Measurements from ENCODE around the gene LMNTD2. TPM values are rescaled to one million over a fixed set of nuclear protein-coding genes. Genes with fewer than 3 reads are reported as not detected.

The LMNTD2 gene
- total and polyA plus RNA-seq, 5 experiments from 2014 or later, result 0.96 to 7.2 (median 1.9) TPM

DNA sequence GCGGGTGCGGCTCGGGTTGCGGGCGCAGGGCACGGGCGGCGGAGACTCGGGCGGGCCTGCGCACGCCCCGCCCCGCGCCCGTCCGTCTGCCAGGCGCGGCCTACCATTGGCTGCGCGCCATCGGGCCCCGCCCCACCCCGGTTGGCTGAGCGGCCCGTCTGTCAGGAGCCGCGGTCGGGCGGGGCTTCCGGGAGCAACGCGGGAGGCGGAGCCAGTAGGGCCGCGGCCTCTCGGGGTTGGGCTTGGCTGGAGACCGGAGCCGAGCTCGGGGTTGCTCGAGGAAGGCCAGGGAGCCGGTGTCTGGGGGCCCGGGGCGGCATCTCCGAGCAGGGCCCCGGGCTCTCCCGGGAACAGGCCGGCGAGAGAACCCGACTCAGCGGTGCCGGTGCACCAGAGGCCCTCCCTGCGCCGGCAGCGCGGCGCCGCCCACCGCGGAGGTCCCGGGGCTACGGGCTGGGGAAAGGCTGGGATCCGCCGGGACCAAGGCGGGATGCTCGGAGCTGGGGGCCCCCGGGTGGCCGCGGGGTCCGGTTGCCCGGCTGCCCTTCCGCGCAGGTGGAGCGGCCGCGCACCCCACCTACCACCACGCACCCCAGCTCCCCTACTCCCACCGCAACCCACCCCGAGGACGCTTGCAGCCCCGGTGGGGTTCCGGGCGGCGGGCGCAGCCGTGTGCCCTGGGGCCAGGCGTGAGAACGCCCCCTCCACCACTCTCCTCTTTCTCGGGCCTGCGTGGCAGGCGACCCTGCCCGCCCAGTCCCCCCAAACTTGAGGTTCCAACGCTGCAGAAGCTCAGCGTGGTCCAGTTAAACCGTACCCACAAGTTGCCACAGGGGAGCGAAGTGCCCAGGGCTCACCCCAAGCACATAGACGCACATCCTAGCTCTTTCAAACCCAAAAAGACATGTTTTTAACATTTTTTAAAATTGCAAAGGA, 24.8 kb downstream of the LMNTD2 start, which contains the start of gene HRAS:
TSS of gene HRAS (minus strand) at position 58 of the 936 bp plus-strand sequence.
- no peaks in the 10 kb centered on the region for H3K9me3 Mint-ChIP-seq
- peak; percentile 90 to 98 (median 96) for DNase-seq
- H3K27me3 Mint-ChIP-seq, result no peaks in the 10 kb centered on the region
- peaks cover 0 to 10% (median 0%) of the 10 kb centered on the region in 3 donors for H3K36me3 Mint-ChIP-seq
- peaks cover 2 to 25% (median 18%) of the 10 kb centered on the region in 4 donors for H3K4me1 Mint-ChIP-seq
- peak within 1 kb of the TSS; percentile 85 to 97 (median 96) for H3K4me3 Mint-ChIP-seq
- peak; percentile 72 to 79 for ATAC-seq
- H3K27ac Mint-ChIP-seq, result peak within 1 kb of the TSS; percentile 89 to 99 (median 98)
- POLR2A ChIA-PET, result interaction anchor here (0.6 to 5.5 kb wide), 34 partner anchors 10 to 329 kb away, joined by 3 to 42 read pairs (median 4); partner anchors contain the start of genes BET1L, DEAF1, PHRF1 and PNPLA2

- H3K27ac Mint-ChIP-seq, result no peak overlapping the region
- peaks cover 0 to 12% (median 0%) of the 10 kb centered on the region in 3 donors for H3K36me3 Mint-ChIP-seq
- POLR2A ChIA-PET, result interaction anchor here (0.8 to 5.5 kb wide), 15 partner anchors 9 to 328 kb away, joined by 3 to 42 read pairs (median 4); partner anchors contain the start of genes BET1L, PNPLA2, RIC8A and RNH1
- ATAC-seq, result peak; percentile 16 to 20
- H3K27me3 Mint-ChIP-seq, result no peaks in the 10 kb centered on the region
- DNase-seq, result peak in 1 of 10 donors; percentile 60
- peak overlapping the region in 1 of 10 donors; percentile 85 for H3K4me3 Mint-ChIP-seq
- H3K4me1 Mint-ChIP-seq, result peaks cover 2 to 25% (median 18%) of the 10 kb centered on the region in 4 donors
- H3K9me3 Mint-ChIP-seq, result no peaks in the 10 kb centered on the region
These were observed 25.4 kb downstream of the LMNTD2 start for GRCh38 chr11:535210-535518.

GRCh38 chr11:534396-535209, 25.9 kb downstream of the LMNTD2 start:
- Mint-ChIP-seq H3K4me3 (peak overlapping the region; percentile 50 to 88 (median 73)), H3K4me1 (peaks cover 2 to 25% (median 18%) of the 10 kb centered on the region in 4 donors), H3K27ac (peak overlapping the region in 3 of 10 donors; percentile 52 to 83 (median 79))

GRCh38 chr11:533586-534395, 26.7 kb downstream of the LMNTD2 start:
- Mint-ChIP-seq H3K4me3 (peak overlapping the region in 8 of 10 donors; percentile 16 to 88 (median 64)), H3K9me3 (no peaks in the 10 kb centered on the region), H3K36me3 (peaks cover 0 to 13% (median 0%) of the 10 kb centered on the region in 3 donors), H3K27ac (peak overlapping the region in 2 of 10 donors; percentile 20 to 49), H3K4me1 (peaks cover 2 to 23% (median 18%) of the 10 kb centered on the region in 4 donors), H3K27me3 (no peaks in the 10 kb centered on the region)
- DNase-seq, result no peak
- POLR2A ChIA-PET, result interaction anchor here (1.1 to 5.5 kb wide), 5 partner anchors 15 to 327 kb away, joined by 3 to 42 read pairs (median 7); partner anchors contain the start of genes BET1L, PTDSS2, RIC8A and RNH1
- ATAC-seq, result no peak

More at GRCh38 chr11:534396-535209, 25.9 kb downstream of the LMNTD2 start:
- POLR2A ChIA-PET, result interaction anchor here (1.1 to 5.5 kb wide), 6 partner anchors 16 to 327 kb away, joined by 3 to 42 read pairs (median 6); partner anchors contain the start of genes BET1L, PNPLA2, PTDSS2 and RIC8A
- Mint-ChIP-seq H3K36me3 (peaks cover 0 to 13% (median 0%) of the 10 kb centered on the region in 3 donors), H3K27me3 (no peaks in the 10 kb centered on the region), H3K9me3 (no peaks in the 10 kb centered on the region)
- ATAC-seq, result peak; percentile 0 to 6
- peak in 4 of 10 donors; percentile 28 to 40 (median 34) for DNase-seq

DNA sequence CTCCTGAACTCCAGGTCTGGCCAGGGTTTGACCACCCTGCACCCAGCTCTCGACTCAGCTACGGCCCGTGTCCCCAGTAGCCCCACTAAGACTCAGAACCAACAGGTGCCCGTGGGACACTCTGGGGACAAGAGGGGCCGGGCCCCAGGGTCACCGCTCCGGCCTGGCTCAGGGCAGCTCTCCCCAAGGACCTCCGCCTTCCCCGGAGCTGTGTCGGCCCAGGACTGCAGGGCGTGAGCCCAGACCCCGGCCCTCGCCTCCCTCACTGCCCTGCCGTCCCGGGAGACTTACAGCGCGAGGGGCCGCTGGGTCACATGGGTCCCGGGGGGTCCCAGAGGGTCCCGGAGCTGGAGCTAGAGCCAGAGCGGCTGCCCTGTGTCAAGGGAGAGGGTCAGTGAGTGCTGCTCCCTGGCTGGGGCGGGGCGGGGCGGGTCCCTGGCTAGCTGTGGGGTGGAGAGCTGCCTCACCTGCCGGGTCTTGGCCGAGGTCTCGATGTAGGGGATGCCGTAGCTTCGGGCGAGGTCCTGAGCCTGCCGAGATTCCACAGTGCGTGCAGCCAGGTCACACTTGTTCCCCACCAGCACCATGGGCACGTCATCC, 27.5 kb downstream of the LMNTD2 start:
- POLR2A ChIA-PET, result interaction anchor here (0.9 to 5.5 kb wide), 3 partner anchors 14 to 79 kb away, joined by 3 to 42 read pairs (median 7); partner anchors contain the start of gene RNH1
- peaks cover 2 to 17% (median 14%) of the 10 kb centered on the region in 4 donors for H3K4me1 Mint-ChIP-seq
- H3K4me3 Mint-ChIP-seq, result peak overlapping the region in 3 of 10 donors; percentile 10 to 63 (median 30)
- peaks cover 0 to 13% (median 0%) of the 10 kb centered on the region in 3 donors for H3K36me3 Mint-ChIP-seq
- ATAC-seq (no peak), DNase-seq (no peak)
- no peaks in the 10 kb centered on the region for H3K9me3 Mint-ChIP-seq
- H3K27me3 Mint-ChIP-seq, result no peaks in the 10 kb centered on the region
- H3K27ac Mint-ChIP-seq, result no peak overlapping the region

DNA sequence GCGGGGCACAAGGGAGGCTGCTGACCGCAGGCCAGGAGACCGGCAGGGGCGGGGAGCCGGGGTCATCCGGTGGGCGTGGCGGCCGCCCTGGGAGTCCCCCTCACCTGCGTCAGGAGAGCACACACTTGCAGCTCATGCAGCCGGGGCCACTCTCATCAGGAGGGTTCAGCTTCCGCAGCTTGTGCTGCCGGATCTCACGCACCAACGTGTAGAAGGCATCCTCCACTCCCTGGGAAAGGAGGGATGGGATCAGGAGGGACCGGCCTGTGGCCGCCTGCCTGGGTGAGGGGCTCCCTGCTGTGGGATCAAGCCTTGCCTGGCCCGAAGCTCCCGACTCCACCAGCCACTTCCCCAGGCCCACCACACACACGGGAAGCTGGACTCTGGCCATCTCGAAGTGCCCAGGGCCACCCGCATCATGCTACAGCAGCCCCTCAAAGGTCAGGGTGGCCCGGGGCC, 28.0 kb downstream of the LMNTD2 start:
- no peak overlapping the region for H3K4me3 Mint-ChIP-seq
- POLR2A ChIA-PET, result interaction anchor here (0.9 to 5.5 kb wide), 2 partner anchors 27 to 80 kb away, joined by 3 to 42 read pairs; partner anchors contain the start of gene RNH1
- H3K27me3 Mint-ChIP-seq, result no peaks in the 10 kb centered on the region
- ATAC-seq, result no peak
- H3K4me1 Mint-ChIP-seq, result peaks cover 2 to 13% (median 9%) of the 10 kb centered on the region in 4 donors
- DNase-seq, result no peak
- H3K36me3 Mint-ChIP-seq, result peaks cover 0 to 13% (median 0%) of the 10 kb centered on the region in 3 donors
- H3K9me3 Mint-ChIP-seq, result no peaks in the 10 kb centered on the region
- no peak overlapping the region for H3K27ac Mint-ChIP-seq

DNA sequence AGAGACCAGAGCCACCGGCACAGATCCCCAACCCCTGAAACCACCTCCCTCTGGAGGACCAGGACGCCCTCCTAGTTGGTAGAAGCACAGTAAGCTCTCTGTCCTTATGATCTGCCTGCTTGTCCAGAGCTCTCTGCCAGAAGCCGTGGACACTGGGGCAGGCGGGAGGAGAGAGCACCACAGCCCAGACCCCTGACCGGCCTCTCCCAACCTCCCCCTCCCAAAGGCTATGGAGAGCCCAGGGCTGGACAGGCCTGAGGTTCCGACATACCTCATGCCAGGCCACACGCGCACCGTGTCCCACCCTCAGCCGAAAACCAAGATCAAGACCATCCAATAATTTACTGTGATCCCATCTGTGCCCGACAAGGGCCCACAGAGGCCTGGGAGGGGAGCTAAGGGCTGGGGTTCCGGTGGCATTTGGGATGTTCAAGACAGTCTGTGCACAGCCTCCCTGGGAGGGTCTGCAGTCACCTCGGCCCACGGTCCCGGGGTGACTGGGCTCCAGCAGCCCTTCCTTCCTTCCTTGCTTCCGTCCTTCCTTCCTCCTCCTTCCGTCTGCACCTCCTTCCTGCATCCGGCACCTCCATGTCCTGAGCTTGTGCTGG, 28.5 kb downstream of the LMNTD2 start:
- POLR2A ChIA-PET, result interaction anchor here (5.5 kb wide), 1 partner anchor 26 kb away, joined by 42 read pairs; the partner anchor contains the start of gene RNH1
- H3K9me3 Mint-ChIP-seq, result no peaks in the 10 kb centered on the region

GRCh38 chr11:530960-531831, 29.3 kb downstream of the LMNTD2 start:
- H3K27me3 Mint-ChIP-seq, result no peaks in the 10 kb centered on the region
- DNase-seq (no peak), ATAC-seq (no peak)
- peaks cover 2 to 6% (median 3%) of the 10 kb centered on the region in 4 donors for H3K4me1 Mint-ChIP-seq
- H3K4me3 Mint-ChIP-seq, result no peak overlapping the region
- H3K36me3 Mint-ChIP-seq, result peaks cover 0 to 13% (median 0%) of the 10 kb centered on the region in 3 donors
- H3K27ac Mint-ChIP-seq, result no peak overlapping the region
- H3K9me3 Mint-ChIP-seq, result no peaks in the 10 kb centered on the region
- POLR2A ChIA-PET, result no interaction called here

More for the DNA sequence above, 28.5 kb downstream of the LMNTD2 start:
- Mint-ChIP-seq H3K36me3 (peaks cover 0 to 13% (median 0%) of the 10 kb centered on the region in 3 donors), H3K27me3 (no peaks in the 10 kb centered on the region), H3K27ac (peak overlapping the region in 1 of 10 donors; percentile 52), H3K4me3 (peak overlapping the region in 3 of 10 donors; percentile 6 to 21 (median 15)), H3K4me1 (peaks cover 2 to 10% (median 6%) of the 10 kb centered on the region in 4 donors)
- DNase-seq (no peak), ATAC-seq (no peak)

GRCh38 chr11:529728-530411, 30.7 kb downstream of the LMNTD2 start:
- Mint-ChIP-seq H3K27me3 (peaks cover 0 to 2% (median 0%) of the 10 kb centered on the region in 5 donors), H3K27ac (no peak overlapping the region), H3K4me1 (peaks cover 0 to 5% (median 0%) of the 10 kb centered on the region in 4 donors), H3K9me3 (no peaks in the 10 kb centered on the region), H3K4me3 (no peak overlapping the region), H3K36me3 (peaks cover 0 to 13% (median 0%) of the 10 kb centered on the region in 3 donors)
- ATAC-seq (no peak), DNase-seq (no peak)
- POLR2A ChIA-PET, result no interaction called here
